ENCODE data around the gene THRAP3.
"Not testable (repeated sequence)": the region's sequence is repeated elsewhere in the genome, so short reads cannot be mapped to it uniquely, and the experiment has no call there.

THRAP3 gene, protein sequence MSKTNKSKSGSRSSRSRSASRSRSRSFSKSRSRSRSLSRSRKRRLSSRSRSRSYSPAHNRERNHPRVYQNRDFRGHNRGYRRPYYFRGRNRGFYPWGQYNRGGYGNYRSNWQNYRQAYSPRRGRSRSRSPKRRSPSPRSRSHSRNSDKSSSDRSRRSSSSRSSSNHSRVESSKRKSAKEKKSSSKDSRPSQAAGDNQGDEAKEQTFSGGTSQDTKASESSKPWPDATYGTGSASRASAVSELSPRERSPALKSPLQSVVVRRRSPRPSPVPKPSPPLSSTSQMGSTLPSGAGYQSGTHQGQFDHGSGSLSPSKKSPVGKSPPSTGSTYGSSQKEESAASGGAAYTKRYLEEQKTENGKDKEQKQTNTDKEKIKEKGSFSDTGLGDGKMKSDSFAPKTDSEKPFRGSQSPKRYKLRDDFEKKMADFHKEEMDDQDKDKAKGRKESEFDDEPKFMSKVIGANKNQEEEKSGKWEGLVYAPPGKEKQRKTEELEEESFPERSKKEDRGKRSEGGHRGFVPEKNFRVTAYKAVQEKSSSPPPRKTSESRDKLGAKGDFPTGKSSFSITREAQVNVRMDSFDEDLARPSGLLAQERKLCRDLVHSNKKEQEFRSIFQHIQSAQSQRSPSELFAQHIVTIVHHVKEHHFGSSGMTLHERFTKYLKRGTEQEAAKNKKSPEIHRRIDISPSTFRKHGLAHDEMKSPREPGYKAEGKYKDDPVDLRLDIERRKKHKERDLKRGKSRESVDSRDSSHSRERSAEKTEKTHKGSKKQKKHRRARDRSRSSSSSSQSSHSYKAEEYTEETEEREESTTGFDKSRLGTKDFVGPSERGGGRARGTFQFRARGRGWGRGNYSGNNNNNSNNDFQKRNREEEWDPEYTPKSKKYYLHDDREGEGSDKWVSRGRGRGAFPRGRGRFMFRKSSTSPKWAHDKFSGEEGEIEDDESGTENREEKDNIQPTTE

GRCh38 chr1:36223996-36224536 lies at the start of gene THRAP3:
Gene THRAP3, plus strand, starts transcription at chr1:36224443. Its CDS starts 58,121 bp downstream, at chr1:36282564.
- DNase-seq = peak; percentile 100
- in situ Hi-C loops (cut with MboI; ENCODE audit: low pct_unique_long_range_greater_than_20kb, low sequenced_read_pairs) = no loop called here

- no peak for DNase-seq
- in situ Hi-C loops (cut with MboI; ENCODE audit: low pct_unique_long_range_greater_than_20kb, low sequenced_read_pairs) = no loop called here
Observed at GRCh38 chr1:36174713-36175112, 49.5 kb upstream of the THRAP3 start.

GRCh38 chr1:36175137-36176095 lies 48.8 kb upstream of the THRAP3 start:
- no peak for DNase-seq
- in situ Hi-C loops (cut with MboI; ENCODE audit: low pct_unique_long_range_greater_than_20kb, low sequenced_read_pairs) = no loop called here

GRCh38 chr1:36176106-36176949 lies 47.9 kb upstream of the THRAP3 start:
- DNase-seq = no peak
- in situ Hi-C loops (cut with MboI; ENCODE audit: low pct_unique_long_range_greater_than_20kb, low sequenced_read_pairs) = no loop called here

GRCh38 chr1:36177589-36178431 lies 46.4 kb upstream of the THRAP3 start:
- DNase-seq = no peak
- in situ Hi-C loops (cut with MboI; ENCODE audit: low pct_unique_long_range_greater_than_20kb, low sequenced_read_pairs) = no loop called here

DNA sequence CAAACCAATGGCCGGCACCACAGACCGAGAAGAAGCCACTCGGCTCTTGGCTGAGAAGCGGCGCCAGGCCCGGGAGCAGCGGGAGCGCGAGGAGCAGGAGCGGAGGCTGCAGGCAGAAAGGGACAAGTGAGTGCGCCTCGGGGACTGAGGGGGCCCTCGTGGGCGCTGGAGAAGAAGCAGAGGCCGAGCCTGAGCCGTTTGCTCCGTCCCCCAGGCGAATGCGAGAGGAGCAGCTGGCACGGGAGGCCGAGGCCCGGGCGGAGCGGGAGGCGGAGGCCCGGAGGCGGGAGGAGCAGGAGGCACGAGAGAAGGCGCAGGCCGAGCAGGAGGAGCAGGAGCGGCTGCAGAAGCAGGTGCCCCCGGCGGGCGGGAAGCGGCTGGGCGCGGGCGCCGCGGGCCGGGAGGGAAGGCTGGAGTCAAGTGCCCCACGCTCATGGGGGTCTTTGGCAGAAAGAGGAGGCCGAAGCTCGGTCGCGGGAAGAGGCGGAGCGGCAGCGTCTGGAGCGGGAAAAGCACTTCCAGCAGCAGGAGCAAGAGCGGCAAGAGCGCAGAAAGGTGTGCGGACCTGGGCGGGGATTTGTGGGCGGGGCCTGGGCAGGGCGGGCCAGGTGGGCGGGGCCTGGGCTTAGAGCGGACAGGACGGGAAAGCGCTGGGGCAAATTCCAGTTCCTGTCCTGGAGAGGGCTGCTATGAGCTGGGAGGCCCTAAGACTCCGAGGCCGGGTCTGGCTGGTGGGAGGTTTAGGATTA lies 45.6 kb upstream of the THRAP3 start:
- no peak for DNase-seq

DNA sequence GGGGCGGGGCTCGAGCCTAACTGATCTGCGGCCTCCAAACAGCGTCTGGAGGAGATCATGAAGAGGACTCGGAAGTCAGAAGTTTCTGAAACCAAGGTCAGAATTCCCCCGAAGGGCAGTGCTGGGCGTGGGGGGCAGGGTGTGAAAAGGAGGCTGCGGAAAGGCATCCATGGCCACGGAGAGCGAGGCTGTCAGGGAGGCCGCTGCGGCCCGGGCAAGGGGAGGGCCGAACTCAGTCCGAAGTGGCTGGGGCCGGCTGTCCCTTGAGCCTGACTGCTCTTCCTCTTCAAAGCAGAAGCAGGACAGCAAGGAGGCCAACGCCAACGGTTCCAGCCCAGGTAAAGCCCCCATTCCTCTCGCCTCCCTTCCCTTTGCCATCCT lies 45.0 kb upstream of the THRAP3 start:
- DNase-seq = no peak
- in situ Hi-C loops (cut with MboI; ENCODE audit: low pct_unique_long_range_greater_than_20kb, low sequenced_read_pairs) = no loop called here

More for the DNA sequence above, 45.6 kb upstream of the THRAP3 start:
- in situ Hi-C loops (cut with MboI; ENCODE audit: low pct_unique_long_range_greater_than_20kb, low sequenced_read_pairs) = no loop called here

- DNase-seq = no peak
- in situ Hi-C loops (cut with MboI; ENCODE audit: low pct_unique_long_range_greater_than_20kb, low sequenced_read_pairs) = no loop called here
Observed at GRCh38 chr1:36182734-36183133, 41.5 kb upstream of the THRAP3 start.

GRCh38 chr1:36183309-36183856 lies 40.9 kb upstream of the THRAP3 start:
- in situ Hi-C loops (cut with MboI; ENCODE audit: low pct_unique_long_range_greater_than_20kb, low sequenced_read_pairs) = no loop called here
- DNase-seq = no peak

GRCh38 chr1:36187800-36188593 lies 36.2 kb upstream of the THRAP3 start:
- peak; percentile 84 for DNase-seq
- in situ Hi-C loops (cut with MboI; ENCODE audit: low pct_unique_long_range_greater_than_20kb, low sequenced_read_pairs) = no loop called here

- in situ Hi-C loops (cut with MboI; ENCODE audit: low pct_unique_long_range_greater_than_20kb, low sequenced_read_pairs); DNase-seq: not testable (repeated sequence)
Observed at GRCh38 chr1:36196805-36197204, 27.4 kb upstream of the THRAP3 start.

- no peak for DNase-seq
- in situ Hi-C loops (cut with MboI; ENCODE audit: low pct_unique_long_range_greater_than_20kb, low sequenced_read_pairs) = no loop called here
Observed at GRCh38 chr1:36198641-36199040, 25.6 kb upstream of the THRAP3 start.

DNA sequence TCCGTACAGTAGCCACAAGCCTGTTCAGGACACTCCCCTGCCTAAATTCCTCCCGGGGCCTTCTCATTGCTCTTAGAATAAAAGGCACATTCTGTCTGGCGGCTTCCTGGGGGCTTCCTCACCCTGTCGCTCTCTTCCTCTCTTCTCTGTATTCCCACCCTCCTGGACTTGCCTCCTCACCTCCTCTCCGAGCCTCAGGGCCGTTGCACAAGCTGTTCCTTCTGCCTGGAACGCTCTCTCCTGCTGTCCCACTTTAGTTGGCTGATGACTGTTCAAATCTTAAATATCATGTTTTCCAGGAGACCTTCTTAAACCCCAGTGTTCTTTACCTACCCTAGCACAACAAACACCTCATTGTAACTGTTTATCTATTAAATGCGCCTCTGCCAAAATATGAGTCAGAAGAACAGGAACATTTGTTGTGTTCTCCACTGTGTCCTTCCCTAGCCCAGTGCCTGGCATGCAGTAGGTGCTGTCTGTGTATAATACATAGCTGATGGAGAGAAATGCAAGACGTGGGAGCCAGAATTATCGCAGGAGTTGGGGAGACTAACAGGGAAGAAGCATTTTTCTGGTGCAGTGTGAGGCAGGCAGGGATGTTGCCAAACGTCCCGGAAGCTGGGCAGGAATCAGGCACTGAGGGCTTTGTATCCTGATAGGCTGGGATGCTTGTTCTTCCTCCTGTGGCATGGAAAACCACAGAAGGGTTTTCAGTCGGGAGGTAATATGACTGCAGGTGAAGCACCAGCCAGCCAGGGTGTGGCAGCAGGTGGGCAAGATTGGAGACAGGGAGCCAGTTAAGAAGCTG lies 24.1 kb upstream of the THRAP3 start:
- in situ Hi-C loops (cut with MboI; ENCODE audit: low pct_unique_long_range_greater_than_20kb, low sequenced_read_pairs) = no loop called here
- DNase-seq = no peak

DNA sequence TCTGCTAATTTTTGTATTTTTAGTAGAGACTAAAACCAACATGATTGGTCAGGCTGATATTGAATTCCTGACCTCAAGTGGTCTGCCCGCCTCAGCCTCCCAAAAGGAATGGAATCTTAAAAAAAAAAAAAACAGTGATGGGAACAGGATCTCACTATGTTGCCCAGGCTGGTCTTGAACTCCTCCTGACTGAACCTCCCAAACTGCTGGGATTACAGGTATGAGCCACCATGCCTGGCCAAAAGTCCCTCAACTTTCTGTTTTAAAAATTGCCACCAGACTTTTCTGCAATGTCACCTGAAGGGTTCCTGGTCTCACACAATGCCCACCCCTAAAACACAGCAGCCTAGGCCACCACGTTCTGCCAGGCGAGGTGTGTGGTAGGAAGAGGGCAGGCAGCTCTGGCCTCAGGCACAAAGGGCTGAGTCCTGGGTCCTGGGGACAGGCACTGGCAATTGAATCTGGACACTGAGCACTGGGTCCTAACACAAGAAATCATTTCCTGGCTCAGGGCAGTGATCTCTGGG lies 21.2 kb upstream of the THRAP3 start:
- in situ Hi-C loops (cut with MboI; ENCODE audit: low pct_unique_long_range_greater_than_20kb, low sequenced_read_pairs) = no loop called here

More for the DNA sequence above, 21.2 kb upstream of the THRAP3 start:
- DNase-seq = no peak
